GM18909 (cell line): ENCODE results near the gene LZTR1.
"Not testable (repeated sequence)": the region's sequence is repeated elsewhere in the genome, so short reads cannot be mapped to it uniquely, and the experiment has no call there.

Experiments
- ATAC-seq: cut with Tn5 transposase; IDR thresholded peaks from one replicate; pipeline ENCODE4 v1.9.1; 2021; ENCODE audit warnings: mild to moderate bottlenecking; ENCODE audit not compliant: unreplicated experiment, poor library complexity

LZTR1 gene

GRCh38 chr22:21030032-21030431 lies 47.9 kb downstream of the LZTR1 start:
- ATAC-seq: no peak

DNA sequence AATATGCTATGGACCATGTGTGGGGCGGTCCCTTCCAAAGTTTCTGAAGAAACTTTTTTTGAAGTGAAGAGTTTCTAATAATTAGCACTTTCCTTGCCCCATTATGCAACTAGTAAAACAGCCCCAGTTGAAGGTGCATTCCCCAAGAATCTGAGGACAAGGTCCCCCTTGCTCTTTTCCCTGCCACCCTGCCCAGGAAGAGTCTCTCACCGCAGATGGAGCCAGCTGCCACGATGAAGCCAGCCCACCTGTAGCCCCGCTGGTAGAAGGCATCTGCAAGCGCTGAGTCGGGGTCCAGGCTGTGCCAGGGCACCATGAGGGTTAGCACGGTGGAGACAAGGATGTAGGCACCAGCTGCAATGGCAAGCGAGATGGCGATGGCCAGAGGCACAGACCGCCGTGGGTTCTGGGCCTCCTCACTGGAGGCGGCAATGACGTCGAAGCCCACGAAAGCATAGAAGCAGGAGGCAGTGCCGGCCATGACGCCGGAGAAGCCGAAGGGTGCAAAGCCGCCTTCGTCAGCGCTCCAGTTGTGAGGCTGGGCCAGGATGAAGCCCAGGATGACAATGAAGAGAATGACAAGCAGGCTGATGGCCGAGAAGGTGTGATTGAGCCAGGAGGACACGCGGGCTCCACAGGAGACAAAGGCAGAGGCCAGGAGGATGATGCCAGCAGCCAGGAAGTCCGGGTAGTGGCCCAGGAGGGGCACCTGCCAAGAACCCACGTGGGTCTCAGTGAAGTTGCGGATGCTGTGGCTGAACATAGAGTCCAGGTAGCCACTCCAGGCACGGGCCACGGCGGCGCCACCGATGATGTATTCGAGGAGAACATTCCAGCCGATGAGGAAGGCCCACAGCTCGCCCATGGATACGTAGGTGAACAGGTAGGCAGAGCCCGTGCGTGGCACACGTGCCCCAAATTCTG lies 48.8 kb downstream of the LZTR1 start:
- no peak for ATAC-seq

DNA sequence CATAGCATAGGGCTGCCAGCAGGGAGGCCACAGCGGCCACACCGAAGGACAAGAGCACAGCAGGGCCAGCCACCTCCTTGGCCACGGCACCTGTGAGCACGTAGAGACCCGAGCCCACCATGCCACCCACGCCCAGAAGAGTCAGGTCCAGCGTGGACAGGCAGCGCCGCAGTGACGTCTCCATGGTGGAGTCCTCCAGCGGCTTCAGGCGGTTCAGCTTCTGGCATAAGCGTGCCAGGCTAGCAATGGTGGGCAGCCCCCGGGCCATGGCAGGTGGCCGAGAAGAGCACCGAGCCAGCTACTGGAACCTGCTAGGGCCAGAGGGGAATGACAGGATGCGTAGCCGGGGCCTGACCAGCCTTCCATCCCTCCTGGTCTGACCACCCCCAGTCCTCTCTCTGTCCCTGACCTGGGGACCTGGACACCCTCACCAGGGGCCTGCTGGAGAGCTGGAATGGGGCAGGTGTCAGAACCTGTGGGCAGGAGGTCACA lies 49.5 kb downstream of the LZTR1 start:
- ATAC-seq: no peak

DNA sequence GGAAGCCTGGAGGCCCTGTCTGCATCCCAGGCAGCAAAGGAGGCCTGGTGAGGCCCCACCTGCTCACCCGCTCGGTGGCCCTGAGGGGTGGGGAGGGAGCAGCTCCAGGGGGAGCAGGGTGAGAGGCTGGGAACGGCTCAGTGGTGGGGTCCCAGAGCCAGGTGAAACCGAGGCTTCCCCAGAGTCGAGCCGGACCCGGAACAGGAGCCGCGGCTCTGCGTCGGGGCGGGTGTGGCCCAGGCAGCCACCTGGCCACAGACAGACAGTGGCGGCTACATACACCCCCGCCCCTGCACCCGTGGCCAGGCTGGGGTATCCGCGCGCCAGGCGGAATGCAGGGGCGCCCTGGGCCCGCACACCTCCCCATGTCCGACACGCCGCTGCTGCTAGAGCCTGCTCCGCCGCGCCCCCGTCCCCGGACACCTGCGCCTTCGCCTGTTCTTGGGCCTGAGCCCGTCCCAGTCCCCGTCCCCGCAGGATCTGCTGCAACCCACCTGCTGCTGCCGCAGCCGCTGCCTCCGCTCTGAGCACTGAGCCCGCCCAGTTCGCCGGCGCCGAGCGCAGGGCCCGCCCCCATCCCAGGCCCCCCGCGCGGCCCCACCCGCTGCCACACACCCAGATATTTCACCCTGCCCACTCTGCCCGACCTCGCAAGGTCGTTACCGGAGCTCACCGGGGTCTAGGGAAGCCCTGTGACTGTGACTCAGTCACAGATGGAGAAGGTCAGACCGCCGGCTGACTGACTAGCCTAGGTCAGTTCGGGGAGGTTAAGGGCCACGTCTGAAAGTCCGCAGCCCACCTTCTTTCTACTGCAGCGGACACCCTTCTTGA lies 50.2 kb downstream of the LZTR1 start, which contains the start of gene SLC7A4:
Gene SLC7A4 (minus strand): TSS at position 525 of the 831 bp plus-strand sequence. CDS start 749 bp downstream, outside the sequence.
- no peak for ATAC-seq

DNA sequence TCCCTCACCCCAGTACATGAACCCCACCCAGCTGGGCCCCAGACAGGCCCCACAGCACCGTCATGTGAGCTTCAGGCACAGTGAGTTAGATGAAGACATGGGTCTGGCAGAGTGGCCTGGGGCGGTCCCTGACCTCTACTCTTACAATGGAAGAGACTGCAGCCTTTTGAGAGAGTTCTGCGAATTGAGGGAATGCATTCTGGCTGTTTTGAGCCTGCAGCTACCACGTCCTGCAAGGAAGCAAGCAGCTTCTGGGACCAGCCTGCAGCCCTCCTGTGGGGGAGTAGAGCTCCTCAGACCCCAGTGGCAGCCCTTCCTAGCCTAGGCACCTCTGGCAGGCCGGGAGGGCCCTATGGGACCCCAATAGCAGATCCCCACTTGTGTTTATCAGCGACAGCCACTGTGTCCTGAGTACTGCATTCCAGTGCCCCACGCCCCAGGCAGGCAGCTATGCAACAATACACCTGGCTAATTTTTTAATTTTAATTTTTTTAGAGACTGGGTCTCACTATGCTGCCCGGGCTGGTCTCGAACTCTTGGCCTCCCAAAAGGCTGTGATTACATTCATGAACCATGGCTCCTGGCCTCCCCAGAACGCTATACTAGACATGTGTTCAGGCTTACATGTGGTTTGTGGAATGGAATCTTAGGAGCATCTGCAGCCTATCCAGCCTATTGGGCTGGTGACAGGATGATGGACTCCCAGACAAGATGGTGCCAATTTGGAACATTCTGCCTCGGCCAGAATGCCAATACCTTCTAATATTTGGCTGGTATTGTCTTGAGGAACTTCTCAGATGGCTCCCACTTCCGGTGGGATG lies 51.0 kb downstream of the LZTR1 start:
- ATAC-seq: no peak

- ATAC-seq: no peak
Observed at GRCh38 chr22:21033895-21034294, 51.8 kb downstream of the LZTR1 start.

DNA sequence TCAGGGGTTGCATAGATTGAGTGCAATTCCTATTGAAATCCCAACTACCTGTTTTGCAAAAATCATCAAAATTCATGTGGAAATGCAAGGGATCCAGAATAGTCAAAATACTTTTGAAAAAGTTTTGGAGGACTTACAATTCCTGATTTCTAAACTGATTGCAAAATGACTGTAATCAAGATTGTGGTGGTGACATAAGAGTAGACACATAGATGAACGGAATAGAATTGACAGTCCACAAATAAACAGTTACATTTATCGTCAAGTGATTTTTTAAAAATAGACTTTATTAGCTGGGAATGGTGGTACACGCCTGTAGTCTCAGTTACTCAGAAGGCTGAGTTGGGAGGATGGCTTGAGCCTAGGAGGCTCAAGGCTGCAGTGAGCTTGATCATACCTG lies 52.9 kb downstream of the LZTR1 start:
- ATAC-seq: no peak

- no peak for ATAC-seq
Observed at GRCh38 chr22:21038405-21038804, 56.3 kb downstream of the LZTR1 start.

- ATAC-seq: not testable (repeated sequence)
Observed at GRCh38 chr22:21039158-21039557, 57.1 kb downstream of the LZTR1 start.

GRCh38 chr22:21041937-21042336 lies 59.8 kb downstream of the LZTR1 start:
- ATAC-seq: no peak

GRCh38 chr22:21042978-21043859 lies 61.1 kb downstream of the LZTR1 start:
- no peak for ATAC-seq

GRCh38 chr22:21043860-21044535 lies 61.9 kb downstream of the LZTR1 start:
- ATAC-seq: no peak

- ATAC-seq: no peak
Observed at GRCh38 chr22:21044931-21045584, 63.0 kb downstream of the LZTR1 start.

DNA sequence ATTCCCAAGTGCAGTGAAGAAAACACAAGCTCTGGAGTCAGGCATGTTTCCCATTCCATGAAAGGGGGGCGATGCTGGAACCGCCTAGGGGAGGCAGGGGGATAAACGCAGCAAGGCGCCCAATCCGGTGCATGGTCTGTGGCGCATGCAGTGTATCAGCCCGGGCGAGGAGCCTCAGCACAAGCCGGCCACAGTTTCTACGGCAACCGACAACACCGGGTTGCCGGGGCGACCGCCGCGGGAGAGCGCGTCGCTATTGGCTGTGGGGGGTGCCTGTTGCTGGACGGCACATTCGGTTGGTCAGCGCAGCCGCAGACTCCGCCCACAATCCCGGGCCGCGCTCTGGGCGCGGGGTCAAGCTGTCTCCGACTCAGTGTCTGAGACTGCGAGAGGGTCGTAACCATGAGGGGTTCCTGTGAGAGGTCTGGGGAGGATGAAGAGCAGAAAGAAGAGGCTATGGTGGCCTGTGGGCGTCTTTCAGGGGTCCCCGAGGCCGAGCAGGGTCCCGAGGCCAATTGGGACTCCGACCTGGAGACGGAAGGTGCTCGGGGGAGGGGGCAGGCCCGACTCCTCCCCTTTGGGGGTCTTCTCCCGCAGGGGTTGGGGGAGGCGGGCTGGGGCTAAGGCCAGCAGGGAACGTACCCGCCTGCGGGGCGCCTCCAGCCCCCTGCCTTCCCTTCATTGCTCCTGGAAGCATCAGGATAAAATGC lies 63.6 kb downstream of the LZTR1 start, which contains the start of gene LRRC74B:
Gene LRRC74B (plus strand): TSS at position 362 of the 710 bp plus-strand sequence. CDS start 41 bp downstream, at position 403.
- peak; percentile 72 for ATAC-seq

DNA sequence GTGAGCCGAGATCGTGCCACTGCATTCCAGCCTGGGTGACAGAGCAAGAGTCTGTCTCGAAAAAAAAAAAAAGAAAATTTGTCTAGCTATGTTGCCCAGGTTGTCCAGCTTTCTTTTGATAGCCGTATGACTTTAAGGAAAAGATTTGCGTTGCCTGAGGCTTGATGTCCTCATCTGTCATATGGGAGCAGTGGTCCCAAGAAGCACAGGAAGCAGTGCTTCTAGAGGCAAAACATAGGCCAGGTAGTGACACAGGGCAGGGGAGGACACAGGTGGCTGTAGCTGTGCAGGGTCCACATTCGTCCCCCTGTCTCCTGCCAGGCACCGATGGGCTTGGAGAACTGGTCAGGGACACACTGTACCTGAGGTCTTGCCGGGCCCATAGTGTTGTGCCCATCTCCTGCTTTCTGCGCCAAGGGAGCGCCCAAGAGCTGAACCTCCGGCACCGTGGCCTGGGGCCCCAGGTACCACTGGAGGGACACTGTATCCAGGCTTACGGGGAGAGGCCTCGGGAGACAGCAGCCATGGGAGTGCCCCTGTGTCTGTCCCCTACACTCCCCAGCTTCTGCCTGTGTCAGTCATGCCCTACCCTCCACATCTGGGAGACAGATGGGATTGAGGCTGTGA lies 65.1 kb downstream of the LZTR1 start:
- no peak for ATAC-seq

GRCh38 chr22:21047730-21048129 lies 65.6 kb downstream of the LZTR1 start:
- ATAC-seq: no peak

DNA sequence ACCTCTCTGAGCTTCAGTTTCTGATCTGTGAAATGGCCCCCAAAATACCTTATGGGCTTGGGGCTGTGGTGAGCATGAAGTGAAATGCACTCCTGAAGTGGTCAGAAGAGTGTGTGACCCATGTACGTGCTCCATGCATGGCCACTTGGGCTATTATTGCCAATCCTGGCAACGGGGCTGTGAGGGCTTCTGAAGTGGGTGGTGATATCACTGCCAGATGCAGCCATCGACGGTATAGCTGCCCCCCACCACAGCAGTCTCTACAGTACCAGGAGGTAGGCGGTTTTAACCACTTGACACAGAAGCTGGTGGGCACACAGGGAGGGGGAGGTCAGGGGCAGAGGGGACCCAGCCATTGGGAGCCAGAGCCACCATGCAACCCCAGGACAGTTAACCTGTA lies 66.4 kb downstream of the LZTR1 start:
- ATAC-seq: not testable (repeated sequence)
